Measurements from ENCODE around the gene KIAA1217.

The KIAA1217 gene, protein sequence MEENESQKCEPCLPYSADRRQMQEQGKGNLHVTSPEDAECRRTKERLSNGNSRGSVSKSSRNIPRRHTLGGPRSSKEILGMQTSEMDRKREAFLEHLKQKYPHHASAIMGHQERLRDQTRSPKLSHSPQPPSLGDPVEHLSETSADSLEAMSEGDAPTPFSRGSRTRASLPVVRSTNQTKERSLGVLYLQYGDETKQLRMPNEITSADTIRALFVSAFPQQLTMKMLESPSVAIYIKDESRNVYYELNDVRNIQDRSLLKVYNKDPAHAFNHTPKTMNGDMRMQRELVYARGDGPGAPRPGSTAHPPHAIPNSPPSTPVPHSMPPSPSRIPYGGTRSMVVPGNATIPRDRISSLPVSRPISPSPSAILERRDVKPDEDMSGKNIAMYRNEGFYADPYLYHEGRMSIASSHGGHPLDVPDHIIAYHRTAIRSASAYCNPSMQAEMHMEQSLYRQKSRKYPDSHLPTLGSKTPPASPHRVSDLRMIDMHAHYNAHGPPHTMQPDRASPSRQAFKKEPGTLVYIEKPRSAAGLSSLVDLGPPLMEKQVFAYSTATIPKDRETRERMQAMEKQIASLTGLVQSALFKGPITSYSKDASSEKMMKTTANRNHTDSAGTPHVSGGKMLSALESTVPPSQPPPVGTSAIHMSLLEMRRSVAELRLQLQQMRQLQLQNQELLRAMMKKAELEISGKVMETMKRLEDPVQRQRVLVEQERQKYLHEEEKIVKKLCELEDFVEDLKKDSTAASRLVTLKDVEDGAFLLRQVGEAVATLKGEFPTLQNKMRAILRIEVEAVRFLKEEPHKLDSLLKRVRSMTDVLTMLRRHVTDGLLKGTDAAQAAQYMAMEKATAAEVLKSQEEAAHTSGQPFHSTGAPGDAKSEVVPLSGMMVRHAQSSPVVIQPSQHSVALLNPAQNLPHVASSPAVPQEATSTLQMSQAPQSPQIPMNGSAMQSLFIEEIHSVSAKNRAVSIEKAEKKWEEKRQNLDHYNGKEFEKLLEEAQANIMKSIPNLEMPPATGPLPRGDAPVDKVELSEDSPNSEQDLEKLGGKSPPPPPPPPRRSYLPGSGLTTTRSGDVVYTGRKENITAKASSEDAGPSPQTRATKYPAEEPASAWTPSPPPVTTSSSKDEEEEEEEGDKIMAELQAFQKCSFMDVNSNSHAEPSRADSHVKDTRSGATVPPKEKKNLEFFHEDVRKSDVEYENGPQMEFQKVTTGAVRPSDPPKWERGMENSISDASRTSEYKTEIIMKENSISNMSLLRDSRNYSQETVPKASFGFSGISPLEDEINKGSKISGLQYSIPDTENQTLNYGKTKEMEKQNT (N-terminal part only)

DNA sequence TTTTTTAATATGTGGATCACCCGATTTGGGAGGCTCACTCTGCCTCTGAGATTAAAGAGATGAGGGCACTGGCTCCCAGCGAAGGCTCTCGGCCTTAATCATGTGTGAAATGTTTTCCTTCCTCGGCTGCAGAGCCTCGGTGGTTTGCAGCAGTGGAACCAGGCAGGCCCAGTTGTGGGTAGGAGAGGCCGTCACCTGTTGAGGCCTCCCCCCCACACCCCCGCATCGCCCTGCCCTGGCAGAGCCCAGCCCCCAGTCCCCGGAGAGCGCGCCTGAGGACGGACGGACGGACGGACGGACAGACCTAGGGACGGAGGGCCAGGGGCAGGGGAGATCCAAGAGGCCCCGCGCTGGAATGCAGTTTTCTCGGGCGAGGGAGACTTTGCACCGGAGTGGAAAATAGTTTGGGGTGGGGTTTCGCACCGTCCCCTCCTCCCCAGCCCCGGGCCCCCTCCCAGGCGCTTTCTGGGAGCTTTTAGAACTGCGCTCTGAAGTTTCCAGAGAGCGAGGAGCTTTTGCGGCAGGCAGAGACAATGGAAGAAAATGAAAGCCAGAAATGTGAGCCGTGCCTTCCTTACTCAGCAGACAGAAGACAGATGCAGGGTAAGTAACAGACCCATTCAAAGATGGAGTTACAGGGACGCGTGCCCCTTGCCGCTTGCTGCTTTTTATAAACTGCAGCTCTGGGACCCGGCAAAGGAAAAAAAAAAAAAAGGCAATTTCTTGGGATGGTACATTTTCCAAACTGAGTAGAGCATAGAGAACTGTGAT is at the start of gene KIAA1217:
Gene KIAA1217 (plus strand): TSS at position 478 of the 771 bp plus-strand sequence. CDS start 56 bp downstream, at position 534.
- no peak for FAIRE-seq

DNA sequence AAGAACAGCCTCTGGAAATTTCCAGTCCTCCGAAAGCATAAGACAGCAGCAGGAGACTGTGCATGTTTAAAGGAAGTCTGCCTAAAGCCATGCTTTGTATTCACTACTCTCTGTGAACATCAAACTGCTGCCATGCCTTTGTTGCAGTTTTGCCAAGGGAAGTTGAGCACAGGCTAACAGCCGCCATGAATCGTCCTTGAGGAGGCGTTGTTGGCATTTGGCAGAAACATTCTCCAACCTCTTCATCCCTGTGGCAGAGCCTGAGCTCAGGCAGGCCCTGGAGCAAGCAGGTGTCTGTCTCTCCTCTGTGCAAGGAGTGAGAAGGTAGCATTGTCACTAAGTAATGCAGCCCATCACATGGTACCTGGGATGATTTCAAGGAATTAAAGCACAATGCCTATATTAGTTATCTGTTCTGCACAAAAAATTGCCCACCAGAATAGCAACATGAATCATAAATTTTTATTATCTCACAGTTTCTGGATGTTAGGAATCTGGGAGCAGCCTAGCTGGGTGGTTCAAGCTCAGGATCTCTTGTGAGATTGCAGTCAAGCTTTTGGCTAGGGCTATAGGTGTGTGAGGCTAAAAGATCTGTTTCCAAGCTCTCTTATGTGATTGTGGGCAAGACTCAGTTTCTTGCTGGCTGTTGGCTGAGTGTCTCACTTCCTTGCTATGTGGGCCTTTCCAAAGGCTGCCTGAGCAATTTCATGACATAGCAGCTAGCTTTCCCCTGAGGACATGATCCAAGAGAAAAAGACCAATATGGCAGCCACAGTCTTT is 46.5 kb upstream of the KIAA1217 start:
- no peak for FAIRE-seq

DNA sequence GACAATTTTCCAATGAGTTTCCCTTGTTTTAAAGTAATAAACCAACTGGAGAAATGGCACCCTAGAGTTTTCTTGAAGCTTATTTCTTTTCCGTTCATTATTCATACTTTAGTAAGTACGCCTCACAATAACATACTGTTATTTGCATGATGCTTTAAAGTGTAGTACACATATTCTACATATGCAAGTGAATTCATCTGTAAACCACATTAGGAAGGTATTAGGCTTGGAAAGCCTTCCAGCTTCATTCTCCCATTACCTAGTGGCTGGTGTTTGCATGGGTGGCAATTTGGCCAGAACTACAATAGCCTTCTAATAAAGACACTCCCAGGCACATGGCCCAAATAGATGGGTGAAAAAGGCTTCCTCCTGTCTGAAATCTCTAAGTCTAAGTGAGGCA is 45.5 kb upstream of the KIAA1217 start:
- FAIRE-seq, result no peak

DNA sequence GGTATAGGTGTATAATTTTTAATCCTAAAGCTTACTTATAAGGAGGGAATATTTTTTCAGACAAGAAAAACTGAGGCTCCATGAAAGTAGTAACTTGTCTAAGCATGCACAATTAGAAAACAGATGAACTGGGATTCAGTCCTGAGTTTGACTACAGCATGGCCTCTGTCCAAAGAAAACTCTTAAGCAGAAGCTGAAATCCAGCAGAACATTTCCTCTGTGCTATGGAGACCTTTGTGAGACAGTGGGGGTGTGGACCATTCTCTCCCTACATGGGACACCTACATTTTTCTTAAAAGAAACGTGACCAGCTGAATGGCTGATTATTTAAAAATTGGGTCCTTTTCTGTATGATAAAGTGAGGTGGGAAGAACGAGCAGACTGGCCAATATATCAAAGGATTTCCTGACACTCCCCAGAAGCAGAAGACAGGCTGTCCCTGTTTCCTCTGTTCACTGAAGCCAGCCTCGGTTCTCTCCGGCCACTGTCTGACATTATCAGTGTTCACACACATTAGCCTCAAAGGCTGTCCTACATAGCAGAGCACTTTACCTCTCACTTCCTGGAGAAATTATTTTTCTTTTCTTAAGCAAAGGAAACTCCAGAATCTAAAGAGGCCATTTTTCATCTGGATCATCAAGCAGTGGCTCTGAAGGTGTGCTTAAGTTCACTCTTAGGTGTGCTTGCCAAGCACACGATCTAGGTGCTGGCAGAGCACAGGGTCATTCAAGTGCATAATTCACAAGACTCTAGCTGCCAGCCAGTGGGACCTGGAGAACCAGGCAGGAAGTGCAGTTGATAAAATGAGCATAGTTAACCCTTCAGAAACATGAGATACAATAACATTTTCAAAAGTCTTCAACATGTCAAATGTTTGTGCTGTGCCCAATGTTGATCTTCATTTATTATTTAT is 40.4 kb upstream of the KIAA1217 start:
- no peak for FAIRE-seq

DNA sequence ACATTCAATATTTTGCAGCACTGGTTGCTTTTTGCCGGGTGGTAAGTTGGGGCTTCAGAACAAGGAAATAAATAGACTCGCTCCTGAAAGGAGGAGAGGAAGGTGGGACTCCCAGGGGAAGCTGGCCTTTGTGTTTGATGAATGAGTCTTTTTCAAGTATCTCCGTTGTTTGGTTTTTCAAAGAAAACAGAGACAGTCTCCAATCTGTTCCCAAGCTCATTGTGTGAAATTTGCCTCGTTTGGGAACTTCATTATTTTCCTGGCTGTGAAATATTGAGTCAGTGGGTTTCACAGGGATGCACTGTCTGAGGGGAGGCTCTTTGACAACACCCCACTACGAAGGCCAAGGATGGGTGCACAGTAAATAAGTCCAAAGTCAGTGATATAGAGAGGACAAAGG is 38.7 kb upstream of the KIAA1217 start:
- no peak for FAIRE-seq

DNA sequence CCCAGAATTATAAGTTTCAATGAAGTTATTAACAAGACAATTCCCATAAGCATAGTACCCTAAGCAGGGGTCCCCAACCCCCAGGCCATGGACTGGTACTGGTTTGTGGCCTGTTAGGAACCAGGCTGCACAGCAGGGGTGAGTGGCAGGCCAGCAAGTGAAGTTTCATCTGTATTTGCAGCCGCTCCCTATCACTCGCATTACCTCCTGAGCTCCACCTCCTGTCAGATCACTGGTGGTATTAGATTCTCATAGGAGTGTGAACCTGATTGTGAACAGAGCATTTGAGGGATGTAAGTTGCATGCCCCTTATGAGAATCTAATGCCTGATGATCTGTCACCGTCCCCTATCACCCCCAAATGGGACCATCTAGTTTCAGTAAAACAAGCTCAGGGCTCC is 36.0 kb upstream of the KIAA1217 start:
- FAIRE-seq, result no peak

DNA sequence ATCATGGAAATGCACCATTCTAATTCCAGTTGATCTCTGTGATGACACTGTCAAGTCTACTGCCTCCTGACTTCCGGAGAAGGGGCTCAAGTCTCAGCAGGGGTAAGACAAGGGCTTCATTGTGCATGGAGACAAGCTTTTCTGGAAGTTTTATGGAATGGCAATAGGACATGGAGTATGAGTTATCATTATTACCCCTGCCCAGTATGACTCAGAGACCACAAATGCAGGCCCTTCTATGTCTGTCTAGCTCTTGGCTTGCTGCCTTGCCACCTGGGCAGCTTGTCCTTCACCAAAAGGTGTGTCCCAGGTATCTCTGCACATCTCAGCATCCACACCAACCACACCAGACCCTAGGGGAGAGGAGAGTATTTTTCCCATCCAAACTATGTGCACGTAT is 34.9 kb upstream of the KIAA1217 start:
- no peak for FAIRE-seq

DNA sequence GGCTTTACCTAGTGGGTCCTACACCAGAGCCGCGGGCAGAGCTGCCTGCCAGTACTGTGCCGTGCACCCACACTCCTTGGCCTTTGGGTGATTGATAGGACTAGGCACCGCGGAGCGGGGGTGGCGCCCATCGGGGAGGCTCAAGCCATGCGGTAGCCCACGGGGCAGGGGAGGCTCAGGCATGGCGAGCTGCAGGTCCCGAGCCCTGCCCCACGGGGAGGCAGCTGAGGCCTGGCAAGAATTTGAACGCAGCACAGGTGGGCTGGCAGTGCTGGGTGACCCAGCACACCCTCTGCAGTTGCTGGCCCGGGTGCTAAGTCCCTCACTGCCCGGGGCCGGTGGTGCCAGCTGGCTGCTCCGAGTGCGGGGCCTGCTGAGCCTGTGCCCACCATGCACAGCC is 32.3 kb upstream of the KIAA1217 start:
- FAIRE-seq, result no peak

DNA sequence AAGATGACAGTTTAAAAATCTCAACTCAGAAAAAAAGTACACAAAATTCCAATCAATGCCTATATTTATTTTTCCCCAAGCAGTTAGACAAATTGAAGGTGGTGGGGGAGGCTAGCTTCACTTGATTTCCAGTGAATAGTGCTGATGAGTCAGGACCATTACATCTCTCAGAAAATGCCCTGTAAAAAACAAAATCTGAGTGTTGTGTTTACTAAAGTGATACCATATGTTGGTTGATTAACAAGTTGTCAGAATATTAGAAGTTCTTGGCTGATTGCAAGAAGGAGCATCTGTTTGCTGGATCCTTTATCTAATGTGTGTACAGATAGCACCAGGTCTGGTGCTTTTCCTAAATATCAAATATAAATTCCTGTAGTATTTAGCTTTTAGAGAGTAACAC is 31.3 kb upstream of the KIAA1217 start:
- no peak for FAIRE-seq

DNA sequence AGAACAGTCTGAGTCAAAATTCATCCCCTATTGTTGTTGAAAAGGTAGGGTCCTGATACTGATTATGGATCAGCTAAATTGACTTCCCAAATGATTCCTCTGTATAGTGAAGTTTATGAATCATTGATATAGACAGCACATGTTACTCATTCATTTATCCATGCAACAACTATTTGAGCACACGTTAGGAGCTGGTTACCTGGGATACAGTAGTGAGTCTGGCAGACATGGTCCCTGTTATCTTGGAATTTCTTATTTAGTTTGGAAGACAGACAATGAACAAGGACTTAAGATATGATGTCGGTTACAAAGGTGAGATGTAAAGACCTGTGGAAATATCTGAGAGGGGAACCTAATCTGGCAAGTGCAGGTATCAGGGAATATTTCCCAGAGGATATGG is 28.0 kb upstream of the KIAA1217 start:
- FAIRE-seq, result no peak

DNA sequence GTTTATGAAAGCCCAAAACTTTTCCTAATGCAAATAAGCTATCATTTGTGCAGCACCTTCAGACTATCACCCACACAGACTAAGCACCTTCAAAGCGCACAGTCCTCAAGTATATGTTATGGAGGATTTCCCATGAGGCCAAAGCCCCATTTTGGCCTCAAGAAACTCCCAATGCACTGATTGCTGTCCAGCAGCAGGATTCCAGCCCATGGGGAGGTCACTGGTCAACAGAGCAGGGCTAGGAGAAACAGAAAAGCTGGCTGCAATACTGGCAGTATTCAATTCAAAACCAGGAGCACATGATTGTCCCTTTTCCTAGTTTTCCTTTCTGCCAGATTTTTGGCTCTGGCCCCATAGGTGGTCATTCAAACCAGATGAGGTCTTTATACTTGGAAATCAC is 24.5 kb upstream of the KIAA1217 start:
- FAIRE-seq, result no peak

DNA sequence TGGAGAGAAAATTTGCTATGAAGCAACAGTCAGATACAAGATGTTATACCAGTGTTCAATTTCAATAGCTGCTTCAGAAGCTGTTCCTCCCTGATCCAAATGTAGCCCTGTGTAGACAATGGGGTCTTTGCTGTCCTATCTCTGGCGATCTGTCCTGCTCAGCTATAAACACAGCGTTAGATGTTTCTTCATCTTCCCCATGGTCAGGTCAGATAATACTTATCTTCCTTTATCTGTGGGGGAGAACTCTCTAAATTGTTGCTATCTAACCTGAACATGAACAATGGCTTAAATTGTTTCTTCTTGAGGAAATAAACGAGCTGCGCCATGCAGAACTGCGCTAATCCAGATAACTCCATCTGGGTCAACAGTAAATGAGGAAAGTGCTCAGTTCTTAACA is 15.6 kb upstream of the KIAA1217 start:
- no peak for FAIRE-seq

DNA sequence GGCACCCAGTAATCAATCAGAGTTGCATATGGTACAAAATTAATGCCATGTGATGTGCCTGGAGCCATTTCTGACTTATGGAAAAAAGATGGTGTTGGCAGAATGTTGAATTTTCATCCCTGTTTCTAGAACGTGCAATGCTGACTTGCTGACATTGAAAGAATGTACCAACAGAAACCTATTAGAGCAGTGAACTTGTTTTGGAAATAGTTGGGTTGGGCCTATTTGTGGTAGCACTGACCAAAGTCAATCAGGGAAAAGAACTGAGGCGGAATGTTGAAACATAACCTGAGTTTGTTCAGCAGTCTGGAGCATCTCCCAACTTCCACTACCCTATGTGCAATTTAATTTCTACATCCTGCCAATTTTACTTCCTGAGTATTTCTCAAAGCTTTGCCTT is 11.7 kb upstream of the KIAA1217 start:
- no peak for FAIRE-seq

DNA sequence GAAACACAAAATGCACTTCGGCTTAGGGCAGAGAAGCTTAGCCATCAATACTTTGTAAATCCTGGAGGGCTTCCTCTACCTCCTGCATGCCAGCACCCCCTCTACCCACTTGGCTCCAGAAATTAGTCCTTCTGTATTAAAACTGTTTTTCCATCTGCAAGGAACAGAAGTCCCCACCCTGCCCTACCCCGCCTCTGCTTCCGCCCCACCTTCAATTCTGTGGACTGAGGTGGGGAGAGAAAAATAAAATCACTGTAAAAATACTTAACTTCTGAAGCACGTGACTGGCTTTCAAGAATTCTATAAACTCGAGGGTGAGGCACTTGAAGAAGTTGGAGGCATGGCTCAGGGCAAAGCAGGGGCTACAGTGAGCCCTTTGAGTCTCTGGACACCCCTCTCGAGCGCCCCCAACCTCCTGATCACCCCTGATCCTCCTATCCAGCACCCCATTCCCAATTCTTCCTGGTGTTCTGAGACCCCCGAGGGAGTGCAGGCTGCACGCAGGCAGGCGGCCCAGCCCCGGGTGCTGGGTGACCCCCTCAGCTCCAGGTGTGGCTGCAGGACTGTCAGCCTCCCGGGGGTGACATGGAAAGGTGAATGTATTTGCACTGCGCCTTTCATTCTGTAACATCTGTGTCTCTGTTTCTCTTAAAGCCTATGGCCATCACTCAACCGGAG is 7.3 kb upstream of the KIAA1217 start:
- FAIRE-seq, result no peak

DNA sequence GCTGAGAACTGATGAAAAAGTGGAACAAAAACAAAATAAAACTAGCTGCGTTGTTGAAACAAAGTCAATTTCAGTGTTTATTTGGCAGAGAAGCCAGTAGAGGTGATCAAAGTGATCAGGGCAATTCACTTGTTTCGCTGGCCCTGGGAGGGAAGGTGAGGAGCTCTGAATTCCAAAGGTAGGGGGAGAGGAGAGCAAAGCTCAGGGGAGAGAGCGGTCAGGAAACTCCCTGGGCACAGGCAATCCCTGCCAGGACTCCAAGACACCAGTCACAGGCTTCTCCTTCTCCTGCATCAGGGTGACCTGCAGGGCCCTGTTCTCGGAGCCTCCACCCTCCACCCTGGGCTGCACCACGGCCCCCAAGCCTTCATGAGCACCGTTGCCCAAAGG is 6.8 kb upstream of the KIAA1217 start:
- FAIRE-seq, result no peak

DNA sequence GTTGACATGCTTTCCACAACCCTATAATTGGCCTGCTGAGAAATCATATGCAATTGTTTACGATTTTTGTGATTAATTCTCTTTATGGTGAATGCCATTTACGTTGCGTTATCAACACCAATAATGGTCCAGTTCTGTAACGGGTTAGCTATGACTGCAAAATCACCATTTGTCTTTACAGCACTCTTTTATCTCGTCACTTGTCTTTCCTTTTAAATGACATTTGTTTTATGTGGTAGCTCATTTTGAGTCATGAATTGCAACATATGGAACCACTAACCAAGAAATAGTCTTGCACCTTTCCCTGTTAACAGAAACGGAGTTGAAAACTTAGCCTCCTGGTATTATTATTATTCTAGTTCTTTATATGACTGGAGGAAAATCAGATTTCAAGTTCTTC is 3.1 kb upstream of the KIAA1217 start:
- FAIRE-seq, result no peak

DNA sequence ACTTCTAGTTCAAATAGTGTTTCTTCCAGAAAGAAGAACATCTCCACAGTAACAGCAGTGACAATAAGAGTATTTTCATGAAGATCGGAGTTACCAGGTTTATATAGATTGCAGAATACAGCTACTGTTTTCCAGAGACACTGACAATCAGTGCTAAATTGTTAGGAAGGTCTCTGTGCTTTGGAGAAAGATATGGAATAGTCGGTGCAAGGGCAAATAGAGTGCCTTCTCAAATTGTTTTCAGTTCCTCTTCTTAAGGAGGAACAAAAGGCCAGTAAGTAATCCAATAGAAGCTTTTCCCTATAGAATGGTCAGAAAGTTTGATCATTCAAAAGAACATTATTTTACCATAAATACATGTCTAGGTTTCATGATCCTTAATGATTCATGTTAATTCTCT is 2.6 kb upstream of the KIAA1217 start:
- no peak for FAIRE-seq

DNA sequence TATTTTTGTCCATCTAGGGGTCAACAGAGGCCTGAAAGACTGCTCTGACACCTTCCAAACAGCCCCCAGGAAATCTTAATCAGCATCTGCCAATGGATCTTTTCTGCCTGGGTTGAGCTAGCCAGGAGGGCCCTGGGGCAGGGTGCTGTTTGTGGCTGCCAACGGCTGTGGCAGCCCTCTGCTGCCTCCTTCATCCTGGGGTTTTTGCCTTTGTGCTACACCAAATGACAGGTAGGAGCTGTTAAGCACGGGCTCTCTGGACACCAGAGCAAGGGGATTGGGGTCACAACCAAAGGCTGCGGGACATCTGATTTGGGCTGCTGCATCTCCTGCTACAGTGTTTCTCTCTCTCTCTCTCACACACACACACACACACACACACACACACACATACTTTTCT is 2.0 kb upstream of the KIAA1217 start:
- FAIRE-seq, result no peak

DNA sequence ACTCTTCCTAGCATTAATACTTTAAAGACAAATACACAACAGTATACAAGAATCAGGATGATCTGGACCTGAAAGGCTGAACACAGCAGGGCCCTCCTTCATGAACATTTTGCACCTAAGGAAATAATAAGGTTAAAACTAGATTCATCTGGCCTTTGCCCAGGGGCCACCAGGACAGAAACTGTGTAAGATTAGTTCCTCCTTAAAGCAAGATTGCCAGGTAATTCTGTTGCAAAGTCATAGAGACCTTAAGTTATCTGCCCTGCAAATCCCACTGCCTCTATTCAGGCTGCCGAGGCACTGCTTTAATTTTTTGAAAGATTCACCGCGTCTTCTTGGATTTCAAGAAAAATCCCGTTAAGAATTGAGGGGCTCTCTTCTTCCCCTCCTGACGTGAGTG is 1.6 kb upstream of the KIAA1217 start:
- no peak for FAIRE-seq

All from TTC549 (cell line).